Retinal pigment epithelial cell (primary cell): ENCODE measurements around the gene RPP38.

Experiments
- DNase-seq: peaks from one replicate; pipeline ENCODE4 v3.0.0-alpha.2; 2010; ENCODE audit warnings: low read depth
- H3K4me3 ChIP-seq: 2 replicates; pipeline ENCODE4 v1.5.1; 2011; ENCODE audit warnings: mild to moderate bottlenecking, low read length, control low read depth, moderate library complexity
- TF ChIP-seq, protein P1 (sequence below): conservative IDR thresholded peaks from 2 replicates; pipeline ENCODE4 v1.5.1; 2011; ENCODE audit warnings: low read depth, low read length, control low read depth, inconsistent platforms

Gene RPP38, protein sequence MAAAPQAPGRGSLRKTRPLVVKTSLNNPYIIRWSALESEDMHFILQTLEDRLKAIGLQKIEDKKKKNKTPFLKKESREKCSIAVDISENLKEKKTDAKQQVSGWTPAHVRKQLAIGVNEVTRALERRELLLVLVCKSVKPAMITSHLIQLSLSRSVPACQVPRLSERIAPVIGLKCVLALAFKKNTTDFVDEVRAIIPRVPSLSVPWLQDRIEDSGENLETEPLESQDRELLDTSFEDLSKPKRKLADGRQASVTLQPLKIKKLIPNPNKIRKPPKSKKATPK

DNA sequence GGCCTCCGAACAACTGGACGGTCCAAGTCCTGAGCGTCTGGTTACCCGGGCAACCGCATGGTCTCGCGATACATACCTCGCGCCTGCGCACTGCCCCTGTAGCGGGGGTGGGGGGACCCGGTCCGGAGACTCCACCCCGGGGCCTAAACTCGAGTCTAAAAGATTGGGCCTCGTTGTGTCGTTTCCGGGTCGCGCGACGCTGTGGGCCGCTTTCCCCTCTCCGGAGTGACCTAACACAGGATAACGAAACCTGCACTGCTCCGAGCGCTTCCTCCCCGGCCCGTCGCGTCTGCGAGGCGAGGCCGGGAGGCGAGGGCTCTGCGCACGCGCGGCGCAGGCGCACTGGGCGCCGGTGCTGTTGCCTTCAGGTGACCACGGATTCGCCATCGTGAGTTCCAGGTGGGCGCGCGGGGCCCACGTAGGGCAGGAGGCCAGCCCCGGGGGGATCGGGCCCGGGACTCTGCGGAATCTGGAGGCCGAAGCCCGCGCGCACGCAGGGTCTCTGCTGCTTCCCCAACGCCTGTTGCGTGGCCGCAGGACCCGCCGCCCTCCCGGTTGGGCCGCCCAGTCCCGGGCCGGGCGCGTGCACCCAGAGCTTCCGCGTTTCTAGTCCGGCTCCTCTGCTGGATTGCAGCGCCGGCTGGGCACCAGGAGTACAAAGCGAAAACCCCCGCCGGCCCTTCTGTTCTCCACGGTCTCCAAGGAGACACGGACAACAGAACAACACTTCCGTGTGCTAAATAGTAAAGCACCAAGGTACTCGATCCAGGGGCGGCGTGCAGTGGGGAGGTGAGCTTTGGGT, at the start of gene RPP38:
Gene RPP38 (plus strand): TSS at position 345 of the 802 bp plus-strand sequence. CDS start 5,960 bp downstream, outside the sequence.
- H3K4me3 ChIP-seq = peak within 1 kb of the TSS; percentile 90
- DNase-seq = peak; percentile 70
- TF ChIP-seq, protein P1, sequence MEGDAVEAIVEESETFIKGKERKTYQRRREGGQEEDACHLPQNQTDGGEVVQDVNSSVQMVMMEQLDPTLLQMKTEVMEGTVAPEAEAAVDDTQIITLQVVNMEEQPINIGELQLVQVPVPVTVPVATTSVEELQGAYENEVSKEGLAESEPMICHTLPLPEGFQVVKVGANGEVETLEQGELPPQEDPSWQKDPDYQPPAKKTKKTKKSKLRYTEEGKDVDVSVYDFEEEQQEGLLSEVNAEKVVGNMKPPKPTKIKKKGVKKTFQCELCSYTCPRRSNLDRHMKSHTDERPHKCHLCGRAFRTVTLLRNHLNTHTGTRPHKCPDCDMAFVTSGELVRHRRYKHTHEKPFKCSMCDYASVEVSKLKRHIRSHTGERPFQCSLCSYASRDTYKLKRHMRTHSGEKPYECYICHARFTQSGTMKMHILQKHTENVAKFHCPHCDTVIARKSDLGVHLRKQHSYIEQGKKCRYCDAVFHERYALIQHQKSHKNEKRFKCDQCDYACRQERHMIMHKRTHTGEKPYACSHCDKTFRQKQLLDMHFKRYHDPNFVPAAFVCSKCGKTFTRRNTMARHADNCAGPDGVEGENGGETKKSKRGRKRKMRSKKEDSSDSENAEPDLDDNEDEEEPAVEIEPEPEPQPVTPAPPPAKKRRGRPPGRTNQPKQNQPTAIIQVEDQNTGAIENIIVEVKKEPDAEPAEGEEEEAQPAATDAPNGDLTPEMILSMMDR = peak; percentile 0

DNA sequence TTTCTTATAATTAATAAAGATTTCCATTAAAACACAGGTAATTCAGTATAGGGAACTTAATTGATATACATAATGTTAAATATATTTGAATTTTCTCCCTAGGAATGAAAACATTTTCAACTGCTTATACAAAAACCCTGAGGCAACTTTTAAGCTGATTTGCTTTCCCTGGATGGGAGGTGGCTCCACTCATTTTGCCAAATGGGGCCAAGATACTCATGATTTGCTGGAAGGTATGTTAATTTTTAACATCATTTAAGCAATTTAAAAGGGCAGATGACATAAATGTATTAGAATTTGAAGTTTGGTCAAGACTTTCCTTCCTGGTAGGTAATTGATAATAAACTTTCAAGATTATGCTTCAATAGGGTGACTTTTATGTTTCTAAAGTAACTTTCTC, 47.6 kb upstream of the RPP38 start:
- H3K4me3 ChIP-seq = no peak overlapping the region
- TF ChIP-seq, protein P1 = no peak
- DNase-seq = no peak

DNA sequence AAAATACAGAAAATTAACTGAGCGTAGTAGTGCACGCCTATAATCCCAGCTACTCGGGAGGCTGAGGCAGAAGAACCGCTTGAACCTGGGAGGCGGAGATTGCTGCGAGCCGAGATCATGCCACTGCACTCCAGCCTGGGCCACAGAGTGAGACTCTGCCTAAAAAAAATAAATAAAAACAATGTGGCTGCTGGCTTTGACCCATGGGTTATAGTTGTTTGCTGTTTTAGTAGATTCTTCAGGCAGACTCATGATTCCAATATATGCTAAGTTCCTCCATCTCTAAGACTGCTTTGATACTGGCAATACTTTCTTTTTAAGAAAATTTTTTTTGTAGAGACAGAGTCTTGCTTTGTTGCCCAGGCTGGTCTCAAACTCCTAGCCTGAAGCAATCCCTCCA, 45.0 kb upstream of the RPP38 start:
- TF ChIP-seq, protein P1 = no peak
- H3K4me3 ChIP-seq = no peak overlapping the region
- DNase-seq = no peak

DNA sequence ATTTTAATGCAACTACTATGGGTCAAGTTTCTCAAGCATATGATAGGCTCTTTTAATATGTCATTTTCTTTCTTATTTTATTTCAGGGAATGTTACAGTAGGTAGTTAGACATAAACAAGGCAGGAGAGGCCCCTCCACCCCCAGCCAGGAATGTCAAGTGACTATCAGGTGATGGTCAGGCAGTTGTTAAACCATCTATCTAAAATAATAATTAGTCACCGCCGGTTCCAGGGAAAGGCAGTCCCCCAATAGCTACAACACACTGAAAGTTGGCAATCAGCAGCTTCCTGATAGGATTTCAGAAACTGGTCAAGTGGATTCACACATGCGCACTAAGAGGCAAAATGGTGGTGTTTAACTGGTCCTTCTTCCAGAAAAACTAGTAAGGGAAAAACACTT, 44.1 kb upstream of the RPP38 start:
- TF ChIP-seq, protein P1 = no peak
- DNase-seq = peak; percentile 48

DNA sequence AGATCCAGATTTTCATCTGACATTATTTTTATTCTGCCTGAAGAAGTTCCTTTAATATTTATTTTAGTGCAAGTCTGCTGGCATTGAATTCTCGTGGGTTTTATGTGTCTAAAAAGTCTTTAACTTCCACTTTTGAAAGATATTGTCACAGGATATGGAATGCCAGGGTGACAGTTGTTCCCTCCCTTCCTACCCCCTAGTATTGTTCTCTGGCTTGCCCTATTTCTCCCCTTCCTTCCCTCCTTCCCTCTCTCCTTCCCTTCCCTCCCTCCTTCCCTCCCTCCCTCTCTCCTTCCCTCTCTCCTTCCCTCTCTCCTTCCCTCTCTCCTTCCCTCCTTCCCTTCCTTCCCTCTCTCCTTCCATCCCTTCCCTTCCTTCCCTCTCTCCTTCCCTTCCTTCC, 38.5 kb upstream of the RPP38 start:
- TF ChIP-seq, protein P1 = no peak
- H3K4me3 ChIP-seq = no peak overlapping the region
- no peak for DNase-seq

More for the DNA sequence above, 44.1 kb upstream of the RPP38 start:
- no peak overlapping the region for H3K4me3 ChIP-seq

DNA sequence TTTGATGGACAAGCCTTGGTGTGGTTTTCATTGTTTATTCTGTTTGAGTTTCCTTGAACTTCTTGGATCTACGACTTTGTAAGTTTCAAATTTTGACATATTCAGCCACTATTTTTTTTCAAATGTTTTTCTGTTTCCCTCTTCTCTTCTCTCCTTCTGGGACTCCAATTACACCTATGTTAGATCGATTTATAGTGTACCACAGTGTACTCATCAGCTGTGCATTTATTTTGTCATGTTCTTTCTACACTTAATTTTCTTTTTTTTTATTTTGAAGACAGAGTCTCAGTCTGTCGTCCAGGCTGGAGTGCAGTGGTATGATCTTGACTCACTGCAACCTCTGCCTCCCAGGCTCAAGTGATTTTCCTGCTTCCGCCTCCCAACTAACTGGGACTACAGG, 37.2 kb upstream of the RPP38 start:
- no peak overlapping the region for H3K4me3 ChIP-seq
- TF ChIP-seq, protein P1 = no peak

More for the DNA sequence above, 37.2 kb upstream of the RPP38 start:
- no peak for DNase-seq
